ENCODE results near the gene PHF23. TPM values are rescaled to one million over a fixed set of nuclear protein-coding genes. Genes with fewer than 3 reads are reported as not detected.
A peak's percentile ranks its signal among the peaks of the same experiment; 100 is the strongest.

The PHF23 gene
- total and polyA plus RNA-seq, 2 donors (not counting 1 experiment from before 2014, with no cell fraction given): 45.4 to 48.7 TPM

- H3K27ac ChIP-seq (ENCODE audit: insufficient read depth, low read length): peak overlapping the region; percentile 82
- peak overlapping the region; percentile 77 for H3K4me2 ChIP-seq (ENCODE audit: extremely low read depth, insufficient read depth, low read length)
- peaks cover 12% of the 10 kb centered on the region for H3K36me3 ChIP-seq (ENCODE audit: control insufficient read depth, insufficient read depth, low read length)
- H3K79me2 ChIP-seq (ENCODE audit: control insufficient read depth, insufficient read depth, low read length): peaks cover 3% of the 10 kb centered on the region
- peaks cover 5% of the 10 kb centered on the region for H3K4me1 ChIP-seq (ENCODE audit: control insufficient read depth, extremely low read depth, insufficient read depth, low read length)
- H3K4me3 ChIP-seq (replicated peaks in 1 of 4; ENCODE audit: control extremely low read depth in 1 of 4, insufficient read depth in 1 of 4, low read depth in 3 of 4, low read length in 4 of 4): peak overlapping the region; percentile 45 to 61 (median 48)
- H2AFZ ChIP-seq (ENCODE audit: low read length): peak overlapping the region; percentile 85
- no peaks in the 10 kb centered on the region for H4K20me1 ChIP-seq (ENCODE audit: control insufficient read depth, extremely low read depth, insufficient read depth, low read length)
- peak; percentile 79 to 85 for DNase-seq (ENCODE audit: low read depth in 2 of 2)
- no peak for TF ChIP-seq CTCF (conservative IDR thresholded peaks at IDR 0.05 in 1 of 2, IDR thresholded peaks at IDR 0.05 in 1 of 2; ENCODE audit: low read depth in 1 of 2, low read length in 2 of 2)
- peak overlapping the region; percentile 86 for H3K9ac ChIP-seq (ENCODE audit: insufficient read depth, low read length)
- H3K27me3 ChIP-seq (ENCODE audit: control insufficient read depth, insufficient read depth, low read length): no peaks in the 10 kb centered on the region
- H3K9me3 ChIP-seq (ENCODE audit: control insufficient read depth, insufficient read depth, low read depth, low read length): no peaks in the 10 kb centered on the region
Observed at GRCh38 chr17:7204828-7205461, 34.3 kb downstream of the PHF23 start.

GRCh38 chr17:7204336-7204735 lies 34.9 kb downstream of the PHF23 start:
- Histone ChIP-seq H3K27me3 (ENCODE audit: control insufficient read depth, insufficient read depth, low read length) (no peaks in the 10 kb centered on the region), H3K27ac (ENCODE audit: insufficient read depth, low read length) (peak overlapping the region; percentile 82), H3K79me2 (ENCODE audit: control insufficient read depth, insufficient read depth, low read length) (peaks cover 3% of the 10 kb centered on the region), H4K20me1 (ENCODE audit: control insufficient read depth, extremely low read depth, insufficient read depth, low read length) (no peaks in the 10 kb centered on the region), H3K4me3 (replicated peaks in 1 of 4; ENCODE audit: control extremely low read depth in 1 of 4, insufficient read depth in 1 of 4, low read depth in 3 of 4, low read length in 4 of 4) (peak overlapping the region in 3 of 4 experiments; percentile 45 to 61 (median 45)), H3K4me2 (ENCODE audit: extremely low read depth, insufficient read depth, low read length) (peak overlapping the region; percentile 77), H3K9ac (ENCODE audit: insufficient read depth, low read length) (no peak overlapping the region), H3K9me3 (ENCODE audit: control insufficient read depth, insufficient read depth, low read depth, low read length) (no peaks in the 10 kb centered on the region), H3K36me3 (ENCODE audit: control insufficient read depth, insufficient read depth, low read length) (peaks cover 12% of the 10 kb centered on the region), H2AFZ (ENCODE audit: low read length) (no peak overlapping the region), H3K4me1 (ENCODE audit: control insufficient read depth, extremely low read depth, insufficient read depth, low read length) (peaks cover 5% of the 10 kb centered on the region)
- no peak for TF ChIP-seq EZH2 (IDR thresholded peaks at IDR 0.05; ENCODE audit: low read length, missing control alignments)
- no peak for TF ChIP-seq CTCF (conservative IDR thresholded peaks at IDR 0.05 in 1 of 2, IDR thresholded peaks at IDR 0.05 in 1 of 2; ENCODE audit: low read depth in 1 of 2, low read length in 2 of 2)
- no peak for DNase-seq (ENCODE audit: low read depth in 2 of 2)

- no peaks in the 10 kb centered on the region for H3K9me3 ChIP-seq (ENCODE audit: control insufficient read depth, insufficient read depth, low read depth, low read length)
- no peak overlapping the region for H2AFZ ChIP-seq (ENCODE audit: low read length)
- no peak overlapping the region for H3K9ac ChIP-seq (ENCODE audit: insufficient read depth, low read length)
- H4K20me1 ChIP-seq (ENCODE audit: control insufficient read depth, extremely low read depth, insufficient read depth, low read length): no peaks in the 10 kb centered on the region
- H3K4me2 ChIP-seq (ENCODE audit: extremely low read depth, insufficient read depth, low read length): no peak overlapping the region
- TF ChIP-seq CTCF (conservative IDR thresholded peaks at IDR 0.05 in 1 of 2, IDR thresholded peaks at IDR 0.05 in 1 of 2; ENCODE audit: low read depth in 1 of 2, low read length in 2 of 2) (no peak), EZH2 (IDR thresholded peaks at IDR 0.05; ENCODE audit: low read length, missing control alignments) (no peak)
- H3K27ac ChIP-seq (ENCODE audit: insufficient read depth, low read length): no peak overlapping the region
- H3K4me3 ChIP-seq (replicated peaks in 1 of 4; ENCODE audit: control extremely low read depth in 1 of 4, insufficient read depth in 1 of 4, low read depth in 3 of 4, low read length in 4 of 4): no peak overlapping the region
- no peaks in the 10 kb centered on the region for H3K27me3 ChIP-seq (ENCODE audit: control insufficient read depth, insufficient read depth, low read length)
- no peaks in the 10 kb centered on the region for H3K79me2 ChIP-seq (ENCODE audit: control insufficient read depth, insufficient read depth, low read length)
- H3K36me3 ChIP-seq (ENCODE audit: control insufficient read depth, insufficient read depth, low read length): peaks cover 12% of the 10 kb centered on the region
- no peak for DNase-seq (ENCODE audit: low read depth in 2 of 2)
- H3K4me1 ChIP-seq (ENCODE audit: control insufficient read depth, extremely low read depth, insufficient read depth, low read length): peaks cover 5% of the 10 kb centered on the region
Observed at GRCh38 chr17:7203391-7203790, 35.9 kb downstream of the PHF23 start.
